Spleen (tissue), 7 donors: ENCODE results near the gene NDUFA11.
"Not testable (repeated sequence)": the region's sequence is repeated elsewhere in the genome, so short reads cannot be mapped to it uniquely, and the experiment has no call there.

ENCODE experiments used
- POLR2A ChIP-seq, 3 donors: fragments of 450-650 bp; IDR thresholded peaks; one replicate each; pipeline ENCODE4 v1.5.1; 2017; ENCODE audit warnings: antibody characterized with exemption in 3 of 3, mild to moderate bottlenecking in 1 of 3
- POLR2AphosphoS5 ChIP-seq, 3 donors: sonication (generic); formaldehyde crosslinking; IDR thresholded peaks; one replicate each; pipeline ENCODE4 v1.5.1; 2017; ENCODE audit warnings: antibody characterized with exemption in 3 of 3
- TF ChIP-seq, protein P1 (sequence below), 11 experiments: fragments of 200-600 bp in 7 of 11; fragments of 450-650 bp in 4 of 11; sonication (generic) in 4 of 11; IDR thresholded peaks in 8 of 11; conservative IDR thresholded peaks in 3 of 11; 1 replicate in 7 of 11; 2 replicates in 4 of 11; pipeline versions ENCODE4 v1.4.0 to v1.8.0; 2016 to 2021; ENCODE audit warnings: antibody characterized with exemption in 11 of 11, inconsistent platforms in 4 of 11, mild to moderate bottlenecking in 1 of 11
- donor health status: DM: no; HTN: no; CAD: no; lungs with moderate emphysema.
- donor health status: DM: no; HTN: no; CAD: no.
- donor health status: DM: no; HTN: no; CAD: no.

DNA sequence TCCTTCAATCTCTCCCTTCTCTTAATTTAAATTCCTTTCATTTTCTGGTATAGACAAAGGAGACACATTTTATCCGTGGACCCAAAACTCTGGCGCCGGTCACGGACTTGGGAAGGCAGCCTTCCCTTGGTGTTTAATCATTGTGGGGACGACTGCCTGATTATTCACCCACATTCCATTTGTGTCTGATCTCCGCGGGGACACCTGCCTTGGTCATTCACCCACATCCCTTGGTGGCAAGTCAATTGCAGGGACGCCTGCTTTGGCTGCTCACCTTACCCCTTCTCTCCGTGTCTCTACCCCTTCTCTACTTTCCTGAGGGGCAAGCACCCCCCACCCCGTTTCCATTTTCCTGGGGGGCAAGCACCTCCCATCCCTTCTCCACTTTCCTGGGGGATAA is 55.7 kb downstream of the NDUFA11 start:
- TF ChIP-seq, protein P1, sequence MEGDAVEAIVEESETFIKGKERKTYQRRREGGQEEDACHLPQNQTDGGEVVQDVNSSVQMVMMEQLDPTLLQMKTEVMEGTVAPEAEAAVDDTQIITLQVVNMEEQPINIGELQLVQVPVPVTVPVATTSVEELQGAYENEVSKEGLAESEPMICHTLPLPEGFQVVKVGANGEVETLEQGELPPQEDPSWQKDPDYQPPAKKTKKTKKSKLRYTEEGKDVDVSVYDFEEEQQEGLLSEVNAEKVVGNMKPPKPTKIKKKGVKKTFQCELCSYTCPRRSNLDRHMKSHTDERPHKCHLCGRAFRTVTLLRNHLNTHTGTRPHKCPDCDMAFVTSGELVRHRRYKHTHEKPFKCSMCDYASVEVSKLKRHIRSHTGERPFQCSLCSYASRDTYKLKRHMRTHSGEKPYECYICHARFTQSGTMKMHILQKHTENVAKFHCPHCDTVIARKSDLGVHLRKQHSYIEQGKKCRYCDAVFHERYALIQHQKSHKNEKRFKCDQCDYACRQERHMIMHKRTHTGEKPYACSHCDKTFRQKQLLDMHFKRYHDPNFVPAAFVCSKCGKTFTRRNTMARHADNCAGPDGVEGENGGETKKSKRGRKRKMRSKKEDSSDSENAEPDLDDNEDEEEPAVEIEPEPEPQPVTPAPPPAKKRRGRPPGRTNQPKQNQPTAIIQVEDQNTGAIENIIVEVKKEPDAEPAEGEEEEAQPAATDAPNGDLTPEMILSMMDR (IDR thresholded peaks at IDR 0.05 in 8 of 11, conservative IDR thresholded peaks at IDR 0.05 in 3 of 11) = not testable (repeated sequence)
- not testable (repeated sequence) for TF ChIP-seq POLR2A, POLR2AphosphoS5 (IDR thresholded peaks at IDR 0.05)
